Activated CD4-positive, alpha-beta T cell treated with anti-CD3 and anti-CD28 coated beads, Interleukin-2, amount 10 ng/mL, durations not matched to agents 24 days and 14 days (primary cell): ENCODE measurements around the gene IL2RA. TPM values are rescaled to one million over a fixed set of nuclear protein-coding genes. Genes with fewer than 3 reads are reported as not detected.
A peak's percentile ranks its signal among the peaks of the same experiment; 100 is the strongest.

Source experiments
- DNase-seq: peaks from one replicate; pipeline ENCODE4 v3.0.0; 2022
- H3K27ac Mint-ChIP-seq: one replicate; pipeline ENCODE4 v1.8.0; 2022; ENCODE audit warnings: mild to moderate bottlenecking, mixed read lengths
- H3K27me3 Mint-ChIP-seq: one replicate; pipeline ENCODE4 v1.8.0; 2022; ENCODE audit warnings: mixed read lengths
- H3K36me3 Mint-ChIP-seq: one replicate; pipeline ENCODE4 v1.8.0; 2022; ENCODE audit warnings: low read depth, mild to moderate bottlenecking, mixed read lengths
- H3K4me1 Mint-ChIP-seq: one replicate; pipeline ENCODE4 v1.8.0; 2021; ENCODE audit warnings: mixed read lengths
- H3K4me3 Mint-ChIP-seq: one replicate; pipeline ENCODE4 v1.8.0; 2022; ENCODE audit warnings: mild to moderate bottlenecking, moderate library complexity, mixed read lengths
- H3K9me3 Mint-ChIP-seq: one replicate; pipeline ENCODE4 v1.8.0; 2021; ENCODE audit warnings: mixed read lengths
- intact Hi-C: fragments of 100-400 bp; cut with micrococcal nuclease; formaldehyde crosslinking; loops from one replicate; pipeline ENCODE4 v1.15.1; 2023
- total RNA-seq: library from RNA; stranded (reverse); gene quantifications from 2 replicates; pipeline ENCODE4 v1.2.3, GENCODE V29; 2022

The IL2RA gene
- total RNA-seq, 1 donor from 2014 or later = 989 TPM

GRCh38 chr10:6019796-6020195 is 42.4 kb downstream of the IL2RA start:
- Mint-ChIP-seq H3K9me3 (peaks cover 8% of the 10 kb centered on the region), H3K4me1 (peaks cover 55% of the 10 kb centered on the region), H3K4me3 (no peak overlapping the region), H3K27me3 (no peaks in the 10 kb centered on the region), H3K27ac (peak overlapping the region; percentile 70), H3K36me3 (peaks cover 94% of the 10 kb centered on the region)
- intact Hi-C loops = loop anchor here (2.0 kb wide), 1 partner anchor 13 kb away; no protein-coding TSS in a partner anchor
- no peak for DNase-seq

DNA sequence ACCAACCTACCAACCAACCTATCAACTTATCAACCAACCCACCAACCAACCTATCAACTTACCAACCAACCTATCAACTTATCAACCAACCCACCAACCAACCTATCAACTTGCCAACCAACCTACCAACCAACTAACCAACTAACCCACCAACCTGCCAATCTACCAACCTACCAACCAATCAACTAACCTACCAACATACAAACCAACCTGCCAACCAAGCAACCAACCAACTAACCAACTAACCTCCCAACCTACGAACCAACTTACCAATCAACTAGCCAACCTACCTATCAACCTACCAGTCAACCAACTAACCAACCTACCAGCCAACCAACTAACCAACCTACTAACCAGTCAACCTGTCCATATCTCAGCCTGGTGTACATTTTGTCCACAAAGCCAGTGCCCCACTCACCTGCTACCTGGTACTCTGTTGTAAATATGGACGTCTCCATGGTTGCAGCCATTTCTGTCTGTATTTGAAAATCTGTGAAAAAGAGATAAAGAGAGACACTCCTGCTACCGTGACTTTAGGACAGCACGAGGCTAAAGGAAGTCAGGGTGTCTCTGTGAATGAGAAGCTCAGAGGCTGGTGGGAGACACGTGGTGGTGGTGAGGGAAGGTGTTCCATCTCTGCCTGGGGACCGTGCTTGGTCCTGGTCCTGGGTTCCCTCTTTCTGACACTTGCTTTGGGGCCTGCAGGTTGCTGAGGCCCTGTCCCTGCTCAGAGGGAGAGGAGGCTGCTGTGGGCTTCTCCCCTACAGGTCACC is 43.0 kb downstream of the IL2RA start:
- Mint-ChIP-seq H3K36me3 (peaks cover 94% of the 10 kb centered on the region), H3K27ac (peak overlapping the region; percentile 70), H3K4me1 (peaks cover 58% of the 10 kb centered on the region), H3K27me3 (no peaks in the 10 kb centered on the region), H3K4me3 (peak overlapping the region; percentile 21), H3K9me3 (peaks cover 8% of the 10 kb centered on the region)
- intact Hi-C loops = loop anchor here (2.0 kb wide), 1 partner anchor 14 kb away; no protein-coding TSS in a partner anchor
- DNase-seq = no peak

GRCh38 chr10:6018422-6018821 is 43.7 kb downstream of the IL2RA start:
- H3K27ac Mint-ChIP-seq = peak overlapping the region; percentile 70
- H3K9me3 Mint-ChIP-seq = peaks cover 8% of the 10 kb centered on the region
- peaks cover 56% of the 10 kb centered on the region for H3K4me1 Mint-ChIP-seq
- no peak for DNase-seq
- H3K4me3 Mint-ChIP-seq = peak overlapping the region; percentile 21
- H3K36me3 Mint-ChIP-seq = peaks cover 93% of the 10 kb centered on the region
- intact Hi-C loops = loop anchor here (2.0 kb wide), 1 partner anchor 14 kb away; no protein-coding TSS in a partner anchor
- no peaks in the 10 kb centered on the region for H3K27me3 Mint-ChIP-seq

DNA sequence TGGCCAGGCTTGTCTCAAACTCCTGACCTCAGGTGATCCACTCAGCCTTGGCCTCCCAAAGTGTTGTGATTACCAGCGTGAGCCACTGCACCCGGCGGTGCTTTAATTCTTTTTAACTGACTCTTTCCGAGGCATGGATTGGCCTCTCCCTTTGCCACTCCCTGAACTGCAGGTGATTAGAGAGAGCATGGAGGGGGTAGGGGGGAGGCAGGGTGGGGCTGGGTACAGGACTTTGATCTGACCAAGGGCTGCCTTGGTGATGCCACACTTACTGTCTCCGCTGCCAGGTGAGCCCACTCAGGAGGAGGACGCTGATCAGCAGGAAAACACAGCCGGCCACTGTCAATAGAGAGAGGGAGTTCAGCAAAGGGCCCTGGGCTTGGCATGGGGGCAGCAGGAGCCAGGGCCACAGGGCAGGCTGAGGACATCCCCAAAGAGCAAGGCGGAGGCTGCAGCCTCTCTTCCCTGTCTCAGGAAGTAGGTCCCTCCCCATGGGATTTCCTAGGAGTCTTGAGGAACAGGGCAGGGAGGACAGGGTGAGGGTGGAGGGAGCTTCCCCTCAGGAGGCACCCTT is 44.3 kb downstream of the IL2RA start:
- H3K9me3 Mint-ChIP-seq = peaks cover 8% of the 10 kb centered on the region
- H3K27me3 Mint-ChIP-seq = no peaks in the 10 kb centered on the region
- DNase-seq = peak; percentile 52
- H3K36me3 Mint-ChIP-seq = peaks cover 90% of the 10 kb centered on the region
- H3K4me3 Mint-ChIP-seq = no peak overlapping the region
- H3K27ac Mint-ChIP-seq = peak overlapping the region; percentile 72
- peaks cover 57% of the 10 kb centered on the region for H3K4me1 Mint-ChIP-seq
- intact Hi-C loops = loop anchor here (2.0 kb wide), 1 partner anchor 15 kb away; no protein-coding TSS in a partner anchor

DNA sequence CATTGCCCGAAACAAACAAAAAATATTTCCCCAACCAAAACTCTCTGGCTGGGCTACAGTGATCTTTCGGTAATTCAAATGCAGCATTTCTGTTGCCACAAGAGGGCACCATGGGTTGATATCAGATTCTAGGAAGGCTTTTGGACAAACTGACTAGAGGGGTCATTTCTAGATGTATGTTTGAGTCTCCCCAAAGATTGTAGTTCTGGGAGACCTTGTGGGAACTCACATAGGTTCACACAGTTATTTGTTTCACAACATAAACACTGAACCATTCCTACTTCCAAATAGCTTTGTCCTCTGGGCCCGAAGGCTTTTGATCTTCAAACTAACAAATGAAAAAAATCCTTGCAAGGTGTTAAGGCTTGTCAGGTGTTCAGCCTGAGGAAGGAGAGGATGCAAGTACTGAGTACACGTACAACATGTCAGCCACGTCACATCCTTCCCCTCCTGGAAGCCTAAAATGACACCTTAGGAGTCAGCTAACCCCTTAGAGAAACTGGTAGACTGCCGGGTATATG is 47.9 kb downstream of the IL2RA start:
- H3K27me3 Mint-ChIP-seq = no peaks in the 10 kb centered on the region

GRCh38 chr10:6013413-6014192 is 48.6 kb downstream of the IL2RA start:
- DNase-seq = peak; percentile 51
- Mint-ChIP-seq H3K27ac (peak overlapping the region; percentile 83), H3K9me3 (peaks cover 4% of the 10 kb centered on the region), H3K4me1 (peaks cover 48% of the 10 kb centered on the region), H3K36me3 (peaks cover 74% of the 10 kb centered on the region), H3K4me3 (no peak overlapping the region), H3K27me3 (no peaks in the 10 kb centered on the region)
- intact Hi-C loops = loop anchor here (1.0 to 5.0 kb wide), 2 partner anchors 39 to 75 kb away; no protein-coding TSS in a partner anchor

More for the DNA sequence above, 47.9 kb downstream of the IL2RA start:
- Mint-ChIP-seq H3K4me3 (peak overlapping the region; percentile 59), H3K36me3 (peaks cover 77% of the 10 kb centered on the region), H3K4me1 (peaks cover 51% of the 10 kb centered on the region), H3K9me3 (peaks cover 11% of the 10 kb centered on the region), H3K27ac (peak overlapping the region; percentile 81)
- peak; percentile 89 for DNase-seq
- intact Hi-C loops = loop anchor here (1.0 to 5.0 kb wide), 2 partner anchors 38 to 74 kb away; no protein-coding TSS in a partner anchor

DNA sequence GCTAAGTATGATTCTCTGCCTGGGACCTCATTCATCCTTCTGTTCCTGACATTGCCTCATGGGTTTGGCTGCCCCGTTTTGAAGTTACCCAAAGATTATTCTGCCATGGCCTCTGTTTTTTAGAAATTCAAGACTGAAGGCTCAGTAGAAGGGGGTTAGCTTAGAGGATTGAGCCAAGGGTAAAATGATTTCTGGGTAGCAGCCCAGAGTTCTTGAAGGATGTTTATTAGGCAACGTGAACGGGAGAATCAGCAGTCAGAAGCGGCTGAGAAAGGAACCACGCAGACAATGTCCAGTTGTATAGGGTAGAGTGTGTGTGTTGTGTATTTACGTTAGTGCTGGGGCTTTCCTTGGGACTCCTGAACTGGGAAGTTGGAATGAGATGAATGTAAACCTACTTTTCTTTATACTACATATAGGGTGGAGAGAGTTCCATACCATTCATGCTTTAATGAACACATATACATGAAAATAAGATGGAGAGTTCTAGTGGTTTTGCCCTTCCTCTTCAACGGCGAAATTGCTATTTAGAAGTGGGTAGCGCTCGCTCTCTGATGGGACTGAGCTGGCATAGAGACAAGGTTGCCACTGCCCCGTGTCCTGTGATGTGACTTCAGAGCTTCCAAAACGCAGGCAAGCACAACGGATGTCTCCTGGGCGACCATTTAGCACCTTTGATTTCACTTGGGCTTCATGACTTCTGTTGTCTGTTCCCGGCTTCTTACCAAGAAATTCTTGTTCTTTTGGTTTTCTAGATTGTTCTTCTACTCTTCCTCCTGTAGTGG is 49.9 kb downstream of the IL2RA start:
- intact Hi-C loops = loop anchor here (5.0 kb wide), 1 partner anchor 40 kb away; no protein-coding TSS in a partner anchor
- Mint-ChIP-seq H3K27ac (peak overlapping the region; percentile 67), H3K36me3 (peaks cover 67% of the 10 kb centered on the region), H3K27me3 (no peaks in the 10 kb centered on the region), H3K4me3 (no peak overlapping the region), H3K9me3 (peaks cover 3% of the 10 kb centered on the region), H3K4me1 (peaks cover 43% of the 10 kb centered on the region)
- DNase-seq = peak; percentile 52

- peak overlapping the region; percentile 67 for H3K27ac Mint-ChIP-seq
- DNase-seq = peak; percentile 52
- peaks cover 65% of the 10 kb centered on the region for H3K36me3 Mint-ChIP-seq
- intact Hi-C loops = loop anchor here (5.0 kb wide), 1 partner anchor 41 kb away; no protein-coding TSS in a partner anchor
- H3K4me3 Mint-ChIP-seq = no peak overlapping the region
- H3K27me3 Mint-ChIP-seq = no peaks in the 10 kb centered on the region
- peaks cover 3% of the 10 kb centered on the region for H3K9me3 Mint-ChIP-seq
- H3K4me1 Mint-ChIP-seq = peaks cover 40% of the 10 kb centered on the region
These were observed 50.6 kb downstream of the IL2RA start for GRCh38 chr10:6011558-6011957.

DNA sequence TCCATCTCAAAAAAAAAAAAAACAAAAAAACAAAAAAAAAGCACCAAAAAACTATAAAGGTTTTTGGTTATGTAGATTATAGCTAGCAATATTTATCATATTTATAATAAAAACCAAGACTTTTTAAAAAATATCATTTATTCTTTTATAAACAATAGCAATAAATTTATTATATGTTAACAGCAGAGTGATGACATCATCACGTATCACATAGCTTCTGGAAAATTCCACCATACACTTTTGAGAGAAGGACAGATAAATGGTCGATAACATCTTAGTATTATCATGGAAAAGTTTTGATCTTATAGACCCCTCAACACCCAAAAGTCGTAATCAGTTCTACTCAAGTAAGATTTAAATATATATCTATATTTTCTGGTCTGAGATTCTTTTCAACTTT is 51.6 kb downstream of the IL2RA start:
- no peak overlapping the region for H3K4me3 Mint-ChIP-seq
- intact Hi-C loops = loop anchor here (5.0 kb wide), 1 partner anchor 42 kb away; no protein-coding TSS in a partner anchor
- H3K4me1 Mint-ChIP-seq = peaks cover 34% of the 10 kb centered on the region

GRCh38 chr10:6009961-6010360 is 52.2 kb downstream of the IL2RA start:
- intact Hi-C loops = loop anchor here (1.0 to 5.0 kb wide), 2 partner anchors 34 to 42 kb away; no protein-coding TSS in a partner anchor
- peak overlapping the region; percentile 31 for H3K4me3 Mint-ChIP-seq
- peaks cover 28% of the 10 kb centered on the region for H3K4me1 Mint-ChIP-seq
- no peak for DNase-seq
- peaks cover 3% of the 10 kb centered on the region for H3K9me3 Mint-ChIP-seq
- peaks cover 54% of the 10 kb centered on the region for H3K36me3 Mint-ChIP-seq
- H3K27ac Mint-ChIP-seq = peak overlapping the region; percentile 67
- no peaks in the 10 kb centered on the region for H3K27me3 Mint-ChIP-seq

More for the DNA sequence above, 51.6 kb downstream of the IL2RA start:
- Mint-ChIP-seq H3K27me3 (no peaks in the 10 kb centered on the region), H3K36me3 (peaks cover 59% of the 10 kb centered on the region), H3K9me3 (peaks cover 3% of the 10 kb centered on the region), H3K27ac (no peak overlapping the region)
- no peak for DNase-seq

DNA sequence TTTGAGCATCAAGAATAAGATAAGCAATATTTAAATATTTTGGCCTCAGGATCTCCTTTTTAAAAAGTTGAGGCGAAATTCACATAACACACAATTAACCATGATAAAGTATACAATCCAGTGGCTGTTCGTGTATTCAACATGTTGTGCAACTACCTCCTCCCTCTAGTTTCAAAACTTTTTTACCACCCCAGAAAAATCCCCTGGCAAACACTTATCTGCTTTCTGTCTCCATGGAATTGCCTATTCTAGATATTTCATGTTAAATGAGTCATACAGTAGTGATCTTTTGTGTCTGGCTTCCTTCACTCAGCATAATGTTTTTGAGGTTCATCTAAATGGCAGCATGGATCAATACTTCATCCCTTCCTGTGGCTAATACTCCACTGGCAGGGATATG is 53.0 kb downstream of the IL2RA start:
- Mint-ChIP-seq H3K27me3 (no peaks in the 10 kb centered on the region), H3K4me3 (no peak overlapping the region), H3K36me3 (peaks cover 46% of the 10 kb centered on the region), H3K4me1 (peaks cover 20% of the 10 kb centered on the region), H3K9me3 (peaks cover 3% of the 10 kb centered on the region), H3K27ac (peak overlapping the region; percentile 67)
- no peak for DNase-seq
- intact Hi-C loops = loop anchor here (1.0 kb wide), 1 partner anchor 33 kb away; no protein-coding TSS in a partner anchor

GRCh38 chr10:6008497-6009142 is 53.5 kb downstream of the IL2RA start:
- Mint-ChIP-seq H3K4me3 (no peak overlapping the region), H3K27ac (no peak overlapping the region), H3K27me3 (no peaks in the 10 kb centered on the region), H3K4me1 (peaks cover 22% of the 10 kb centered on the region), H3K9me3 (peaks cover 3% of the 10 kb centered on the region), H3K36me3 (peaks cover 42% of the 10 kb centered on the region)
- DNase-seq = no peak
- intact Hi-C loops = loop anchor here (1.0 kb wide), 1 partner anchor 32 kb away; no protein-coding TSS in a partner anchor
